ENCODE results near the gene ASAP2.

DNA sequence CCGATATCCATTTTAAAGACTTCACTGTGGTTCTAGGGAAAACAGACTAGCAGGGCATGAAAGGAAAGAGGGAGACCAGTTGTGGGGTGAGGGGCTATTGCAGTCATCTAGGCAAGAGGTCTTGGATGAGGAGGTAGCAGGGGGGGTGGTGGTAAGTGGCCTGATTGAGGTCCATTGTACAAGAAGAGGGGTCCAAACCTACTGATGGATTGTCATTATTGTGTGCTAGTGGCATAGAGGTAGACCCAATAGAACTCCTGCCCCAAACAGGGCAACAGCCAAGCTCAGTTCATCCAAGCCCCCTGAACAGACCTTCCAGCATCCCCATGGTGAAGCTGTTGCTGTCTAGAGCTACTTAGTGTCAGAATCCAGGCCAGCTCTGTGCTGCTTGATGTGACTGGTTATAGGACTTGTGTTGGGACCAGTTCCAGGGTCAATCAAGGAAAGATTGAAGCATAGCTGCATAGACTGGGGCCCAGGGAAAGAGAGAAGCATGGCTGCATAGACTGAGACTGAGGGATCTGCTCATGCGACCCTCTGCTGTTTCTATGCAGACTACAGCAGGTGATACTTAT, 7.0 kb downstream of the ASAP2 start:
- TF ChIP-seq, protein P1, sequence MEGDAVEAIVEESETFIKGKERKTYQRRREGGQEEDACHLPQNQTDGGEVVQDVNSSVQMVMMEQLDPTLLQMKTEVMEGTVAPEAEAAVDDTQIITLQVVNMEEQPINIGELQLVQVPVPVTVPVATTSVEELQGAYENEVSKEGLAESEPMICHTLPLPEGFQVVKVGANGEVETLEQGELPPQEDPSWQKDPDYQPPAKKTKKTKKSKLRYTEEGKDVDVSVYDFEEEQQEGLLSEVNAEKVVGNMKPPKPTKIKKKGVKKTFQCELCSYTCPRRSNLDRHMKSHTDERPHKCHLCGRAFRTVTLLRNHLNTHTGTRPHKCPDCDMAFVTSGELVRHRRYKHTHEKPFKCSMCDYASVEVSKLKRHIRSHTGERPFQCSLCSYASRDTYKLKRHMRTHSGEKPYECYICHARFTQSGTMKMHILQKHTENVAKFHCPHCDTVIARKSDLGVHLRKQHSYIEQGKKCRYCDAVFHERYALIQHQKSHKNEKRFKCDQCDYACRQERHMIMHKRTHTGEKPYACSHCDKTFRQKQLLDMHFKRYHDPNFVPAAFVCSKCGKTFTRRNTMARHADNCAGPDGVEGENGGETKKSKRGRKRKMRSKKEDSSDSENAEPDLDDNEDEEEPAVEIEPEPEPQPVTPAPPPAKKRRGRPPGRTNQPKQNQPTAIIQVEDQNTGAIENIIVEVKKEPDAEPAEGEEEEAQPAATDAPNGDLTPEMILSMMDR (IDR thresholded peaks at IDR 0.05) = no peak
- no peak for TF ChIP-seq POLR2A (IDR thresholded peaks at IDR 0.05)

Data from tibial nerve (tissue), 3 donors.